CD14-positive monocyte (primary cell): ENCODE data around the gene TMEM158. TPM values are rescaled to one million over a fixed set of nuclear protein-coding genes. Genes with fewer than 3 reads are reported as not detected.

Experiments
- DNase-seq, 3 donors: peaks; one replicate each; pipeline ENCODE4 v3.0.0-alpha.2; 2011 to 2022
- H2AFZ ChIP-seq: 2 replicates; pipeline ENCODE4 v1.6.0; 2012; ENCODE audit warnings: mild to moderate bottlenecking, low read depth, low read length, inconsistent platforms; ENCODE audit not compliant: insufficient read depth, poor library complexity, severe bottlenecking
- H3K27ac ChIP-seq, 2 donors: 1 replicate in 1 of 2; 2 replicates in 1 of 2; pipeline ENCODE4 v1.5.1; 2012 to 2013; ENCODE audit warnings: low read length in 2 of 2, control low read depth in 1 of 2, inconsistent platforms in 1 of 2, low read depth in 1 of 2, mild to moderate bottlenecking in 1 of 2
- H3K27me3 ChIP-seq, 2 donors: one replicate each; pipeline versions ENCODE4 v1.6.0 to v1.6.1; 2011 to 2013; ENCODE audit warnings: low read length in 2 of 2; ENCODE audit not compliant: control insufficient read depth in 2 of 2, insufficient read depth in 2 of 2
- H3K36me3 ChIP-seq, 2 donors: replicated peaks in 1 of 2; 1 replicate in 1 of 2; 2 replicates in 1 of 2; pipeline versions ENCODE4 v1.5.1 to v1.6.1; 2012 to 2013; ENCODE audit warnings: low read length in 2 of 2, control low read depth in 1 of 2, inconsistent platforms in 1 of 2, mild to moderate bottlenecking in 1 of 2; ENCODE audit not compliant: insufficient read depth in 2 of 2, control insufficient read depth in 1 of 2
- H3K4me1 ChIP-seq, 2 donors: 1 replicate in 1 of 2; 2 replicates in 1 of 2; pipeline versions ENCODE4 v1.5.1 to v1.6.1; 2012 to 2013; ENCODE audit warnings: low read length in 2 of 2, control low read depth in 1 of 2, inconsistent platforms in 1 of 2, mild to moderate bottlenecking in 1 of 2, moderate library complexity in 1 of 2; ENCODE audit not compliant: insufficient read depth in 2 of 2, control insufficient read depth in 1 of 2
- H3K4me2 ChIP-seq: replicated peaks from 2 replicates; pipeline ENCODE3; 2012; ENCODE audit warnings: low read length, moderate library complexity, mild to moderate bottlenecking; ENCODE audit not compliant: poor library complexity, severe bottlenecking; ENCODE audit errors: extremely low read depth
- H3K4me3 ChIP-seq, 3 experiments: fragments of 200-600 bp in 1 of 3; sonication (generic) in 1 of 3; replicated peaks in 1 of 3; 1 replicate in 2 of 3; 2 replicates in 1 of 3; pipeline ENCODE4 v1.5.1; 2011 to 2013; ENCODE audit warnings: low read length in 3 of 3, mild to moderate bottlenecking in 3 of 3, control low read depth in 2 of 3, low read depth in 2 of 3, inconsistent platforms in 1 of 3, moderate library complexity in 1 of 3
- H3K79me2 ChIP-seq: 2 replicates; pipeline ENCODE4 v1.6.0; 2012; ENCODE audit warnings: mild to moderate bottlenecking, control low read depth, inconsistent platforms, low read length, moderate library complexity; ENCODE audit not compliant: insufficient read depth
- H3K9ac ChIP-seq: 2 replicates; pipeline ENCODE4 v1.6.0; 2017; ENCODE audit warnings: low read length, mild to moderate bottlenecking; ENCODE audit not compliant: insufficient read depth, poor library complexity, severe bottlenecking
- H3K9me3 ChIP-seq, 2 donors: replicated peaks in 1 of 2; 1 replicate in 1 of 2; 2 replicates in 1 of 2; pipeline versions ENCODE4 v1.5.1 to v1.6.1; 2012 to 2013; ENCODE audit warnings: low read length in 2 of 2, control low read depth in 1 of 2; ENCODE audit not compliant: control insufficient read depth in 1 of 2, insufficient read depth in 1 of 2
- H4K20me1 ChIP-seq: 2 replicates; pipeline ENCODE4 v1.6.0; 2012; ENCODE audit warnings: mild to moderate bottlenecking, low read length, control low read depth, moderate library complexity; ENCODE audit not compliant: insufficient read depth
- H3K27ac Mint-ChIP-seq, 7 donors: one replicate each; pipeline ENCODE4 v1.8.0; 2020; ENCODE audit warnings: mild to moderate bottlenecking in 7 of 7, mixed read lengths in 7 of 7, moderate library complexity in 6 of 7, inconsistent platforms in 2 of 7
- H3K27me3 Mint-ChIP-seq, 3 donors: one replicate each; pipeline ENCODE4 v1.8.0; 2021 to 2022; ENCODE audit warnings: low read depth in 3 of 3, mild to moderate bottlenecking in 3 of 3, mixed read lengths in 3 of 3, moderate library complexity in 3 of 3, inconsistent platforms in 1 of 3
- H3K36me3 Mint-ChIP-seq, 2 donors: one replicate each; pipeline ENCODE4 v1.8.0; 2020; ENCODE audit warnings: mixed read lengths in 2 of 2, inconsistent platforms in 1 of 2, mild to moderate bottlenecking in 1 of 2
- H3K4me1 Mint-ChIP-seq: one replicate; pipeline ENCODE4 v1.8.0; 2020; ENCODE audit warnings: mild to moderate bottlenecking, mixed read lengths
- H3K4me3 Mint-ChIP-seq, 2 donors: one replicate each; pipeline ENCODE4 v1.8.0; 2020; ENCODE audit warnings: mild to moderate bottlenecking in 2 of 2, mixed read lengths in 2 of 2, moderate library complexity in 1 of 2
- H3K9me3 Mint-ChIP-seq, 7 donors: one replicate each; pipeline ENCODE4 v1.8.0; 2020 to 2022; ENCODE audit warnings: mixed read lengths in 7 of 7, mild to moderate bottlenecking in 6 of 7, moderate library complexity in 6 of 7, inconsistent platforms in 2 of 7
- WGBS: methylation state at CpG from one replicate; pipeline ENCODE4 v1.1.5; 2013; ENCODE audit warnings: missing lambda C conversion rate; ENCODE audit not compliant: insufficient coverage; 5-methylcytosine and 5-hydroxymethylcytosine counted together
- intact Hi-C, 2 donors: fragments of 100-400 bp; cut with micrococcal nuclease; formaldehyde crosslinking; loops; one replicate each; pipeline versions ENCODE4 v1.15.0 to v1.15.1; 2023
- polyA plus RNA-seq, 3 donors: library from polyadenylated mRNA; depleted of rRNA in 1 of 3; unstranded in 2 of 3; stranded (reverse) in 1 of 3; fragments of 300-500 nt in 2 of 3; fragments of >200 nt in 1 of 3; fragmentation: Illumina TruSeq in 2 of 3; gene quantifications; 1 replicate in 2 of 3; 2 replicates in 1 of 3; pipeline ENCODE4 v1.2.3, GENCODE V29; 2012 to 2021
- TF ChIP-seq, protein P1 (sequence below): fragments of 200-600 bp; IDR thresholded peaks from one replicate; pipeline ENCODE4 v1.8.0; 2022; ENCODE audit warnings: antibody characterized with exemption, mild to moderate bottlenecking

TMEM158 gene
- polyA plus RNA-seq, 3 donors: 0.19 to 0.88 TPM; not detected in 1

- Mint-ChIP-seq H3K4me1 (no peaks in the 10 kb centered on the region), H3K27ac (no peak overlapping the region), H3K9me3 (peaks cover 2 to 17% (median 6%) of the 10 kb centered on the region in 7 donors), H3K4me3 (no peak overlapping the region), H3K27me3 (peaks cover 5 to 12% (median 9%) of the 10 kb centered on the region in 3 donors), H3K36me3 (no peaks in the 10 kb centered on the region)
- Histone ChIP-seq H3K9ac (no peak overlapping the region), H4K20me1 (no peaks in the 10 kb centered on the region), H3K4me2 (no peak overlapping the region), H2AFZ (no peak overlapping the region), H3K27me3 (no peaks in the 10 kb centered on the region), H3K79me2 (no peaks in the 10 kb centered on the region), H3K9me3 (peaks cover 3 to 5% of the 10 kb centered on the region in 2 donors), H3K36me3 (no peaks in the 10 kb centered on the region), H3K4me3 (no peak overlapping the region), H3K4me1 (no peaks in the 10 kb centered on the region), H3K27ac (no peak overlapping the region)
- WGBS: no CpG with 5 or more reads among the region's 2 CpGs
- intact Hi-C loops: no loop called here
- no peak for DNase-seq
- TF ChIP-seq, protein P1, sequence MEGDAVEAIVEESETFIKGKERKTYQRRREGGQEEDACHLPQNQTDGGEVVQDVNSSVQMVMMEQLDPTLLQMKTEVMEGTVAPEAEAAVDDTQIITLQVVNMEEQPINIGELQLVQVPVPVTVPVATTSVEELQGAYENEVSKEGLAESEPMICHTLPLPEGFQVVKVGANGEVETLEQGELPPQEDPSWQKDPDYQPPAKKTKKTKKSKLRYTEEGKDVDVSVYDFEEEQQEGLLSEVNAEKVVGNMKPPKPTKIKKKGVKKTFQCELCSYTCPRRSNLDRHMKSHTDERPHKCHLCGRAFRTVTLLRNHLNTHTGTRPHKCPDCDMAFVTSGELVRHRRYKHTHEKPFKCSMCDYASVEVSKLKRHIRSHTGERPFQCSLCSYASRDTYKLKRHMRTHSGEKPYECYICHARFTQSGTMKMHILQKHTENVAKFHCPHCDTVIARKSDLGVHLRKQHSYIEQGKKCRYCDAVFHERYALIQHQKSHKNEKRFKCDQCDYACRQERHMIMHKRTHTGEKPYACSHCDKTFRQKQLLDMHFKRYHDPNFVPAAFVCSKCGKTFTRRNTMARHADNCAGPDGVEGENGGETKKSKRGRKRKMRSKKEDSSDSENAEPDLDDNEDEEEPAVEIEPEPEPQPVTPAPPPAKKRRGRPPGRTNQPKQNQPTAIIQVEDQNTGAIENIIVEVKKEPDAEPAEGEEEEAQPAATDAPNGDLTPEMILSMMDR: no peak
These were observed 10.9 kb upstream of the TMEM158 start for GRCh38 chr3:45236964-45237363.

DNA sequence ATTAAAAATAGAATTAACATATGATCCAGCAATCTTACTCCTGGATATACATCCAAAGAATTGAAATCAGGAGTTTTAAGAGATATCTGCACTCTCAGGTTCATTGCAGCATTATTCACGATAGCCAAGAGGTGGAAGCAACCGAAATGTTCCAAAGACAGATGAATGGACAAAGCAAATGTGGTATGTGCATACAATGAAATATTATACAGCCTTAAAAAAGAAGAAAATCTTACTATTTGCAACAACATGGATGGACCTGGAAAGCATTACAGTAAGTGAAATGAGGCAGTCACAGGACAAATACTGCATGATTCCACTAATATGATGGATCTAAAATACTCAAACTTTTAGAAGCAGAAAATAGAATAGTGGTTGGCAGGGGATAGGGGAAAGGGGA is 9.3 kb upstream of the TMEM158 start:
- no peak overlapping the region for H3K4me3 Mint-ChIP-seq

More for the DNA sequence above, 9.3 kb upstream of the TMEM158 start:
- Histone ChIP-seq H3K79me2 (no peaks in the 10 kb centered on the region), H3K27me3 (no peaks in the 10 kb centered on the region), H3K4me3 (no peak overlapping the region), H3K36me3 (no peaks in the 10 kb centered on the region), H3K9ac (no peak overlapping the region), H3K9me3 (peaks cover 3 to 5% of the 10 kb centered on the region in 2 donors), H2AFZ (no peak overlapping the region), H3K27ac (no peak overlapping the region), H3K4me1 (no peaks in the 10 kb centered on the region), H4K20me1 (no peaks in the 10 kb centered on the region), H3K4me2 (no peak overlapping the region)
- no peak for DNase-seq
- Mint-ChIP-seq H3K36me3 (no peaks in the 10 kb centered on the region), H3K27ac (no peak overlapping the region), H3K9me3 (peaks cover 2 to 17% (median 6%) of the 10 kb centered on the region in 7 donors), H3K4me1 (no peaks in the 10 kb centered on the region), H3K27me3 (peaks cover 5 to 12% (median 9%) of the 10 kb centered on the region in 3 donors)
- TF ChIP-seq, protein P1: no peak
- no CpG with 5 or more reads among the region's 2 CpGs for WGBS
- intact Hi-C loops: no loop called here
